KOPT-K1 (cell line): ENCODE results near the gene E2F2.

Experiments
- H3K27ac ChIP-seq: fragments of 200-600 bp; sonication (generic); 2 replicates; pipeline ENCODE4 v1.5.1; 2016; ENCODE audit warnings: antibody characterized with exemption, mild to moderate bottlenecking, low read depth, low read length; ENCODE audit not compliant: poor library complexity, severe bottlenecking
- H3K36me3 ChIP-seq: fragments of 200-600 bp; sonication (generic); 2 replicates; pipeline ENCODE4 v1.5.1; 2017; ENCODE audit warnings: antibody characterized with exemption, mild to moderate bottlenecking, low read length, moderate library complexity; ENCODE audit not compliant: insufficient read depth
- H3K9me3 ChIP-seq: fragments of 200-600 bp; sonication (generic); 2 replicates; pipeline ENCODE4 v1.5.1; 2017; ENCODE audit warnings: antibody characterized with exemption, low read length, mild to moderate bottlenecking; ENCODE audit not compliant: insufficient read depth, poor library complexity, severe bottlenecking

E2F2 gene

DNA sequence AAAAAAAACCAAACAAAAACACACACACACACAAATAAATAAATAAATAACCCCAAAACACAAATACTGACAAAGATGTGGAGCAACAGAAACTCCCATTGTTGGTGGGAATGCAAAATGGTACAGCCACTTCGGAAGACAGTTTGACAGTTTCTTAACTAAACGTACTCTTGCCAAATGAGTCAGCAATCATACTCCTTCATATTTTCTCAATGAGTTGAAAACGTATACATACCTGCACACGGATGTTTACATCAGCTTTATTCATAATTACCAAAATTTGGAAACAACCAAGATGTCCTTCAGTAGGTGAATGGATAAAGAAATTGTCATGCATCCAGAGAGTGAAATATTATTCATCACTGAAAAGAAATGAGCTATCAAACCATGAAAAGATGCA lies 70.5 kb downstream of the E2F2 start:
- Histone ChIP-seq H3K36me3 (no peaks in the 10 kb centered on the region), H3K9me3 (no peaks in the 10 kb centered on the region)

DNA sequence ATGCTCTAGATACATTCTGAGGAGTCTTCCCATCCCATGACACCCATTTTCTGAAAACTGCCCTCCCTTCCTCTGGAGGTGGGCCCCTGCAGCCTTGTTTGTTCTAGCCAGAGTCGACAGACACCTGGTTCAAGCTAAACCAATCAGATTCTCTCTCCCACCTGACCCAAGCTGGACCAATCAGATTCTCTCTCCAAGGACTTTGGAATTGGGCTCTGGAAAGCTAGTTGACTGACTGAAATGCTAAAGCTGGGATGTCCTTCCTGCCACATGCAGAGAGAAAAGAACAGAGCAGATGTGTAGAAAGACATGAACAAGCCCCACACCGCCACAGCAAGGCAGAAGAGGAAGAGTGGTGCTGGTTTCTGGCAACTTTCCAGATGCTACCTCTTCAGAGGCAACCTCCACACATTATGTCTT lies 71.7 kb downstream of the E2F2 start:
- H3K9me3 ChIP-seq: no peaks in the 10 kb centered on the region
- no peak overlapping the region for H3K27ac ChIP-seq
- no peaks in the 10 kb centered on the region for H3K36me3 ChIP-seq

More for the DNA sequence above, 70.5 kb downstream of the E2F2 start:
- no peak overlapping the region for H3K27ac ChIP-seq
